SK-N-SH treated with all-trans-retinoic acid at 6 μM for 48 hours (cell line): ENCODE data around the gene ZFYVE28.

ENCODE experiments used
- ATAC-seq: fragments of 200-7000 bp; cut with Tn5 transposase; 3 replicates; pipeline ENCODE4 v1.9.1; 2020; ENCODE audit warnings: mild to moderate bottlenecking, moderate library complexity
- CSDC2 ChIP-seq: fragments of 250-450 bp; sonication (Bioruptor Pico); IDR thresholded peaks from 2 replicates; pipeline ENCODE4 v1.5.0; 2020; ENCODE audit warnings: mild to moderate bottlenecking, moderate library complexity
- ESRRG ChIP-seq: fragments of 250-450 bp; sonication (Bioruptor Pico); IDR thresholded peaks from 2 replicates; pipeline ENCODE4 v1.6.1; 2021; ENCODE audit warnings: mild to moderate bottlenecking
- GLIS3 ChIP-seq: fragments of 250-450 bp; sonication (Bioruptor Pico); IDR thresholded peaks from 2 replicates; pipeline ENCODE4 v1.5.0; 2020; ENCODE audit warnings: mild to moderate bottlenecking, moderate library complexity
- ISL1 ChIP-seq: fragments of 250-450 bp; sonication (Bioruptor Pico); IDR thresholded peaks from 2 replicates; pipeline ENCODE4 v2.1.2; 2022; ENCODE audit warnings: mild to moderate bottlenecking, moderate library complexity
- OSR1 ChIP-seq: fragments of 250-450 bp; sonication (Bioruptor Pico); IDR thresholded peaks from 2 replicates; pipeline ENCODE4 v1.8.0; 2022; ENCODE audit warnings: moderate library complexity, mild to moderate bottlenecking, inconsistent platforms
- PPARA ChIP-seq: fragments of 250-450 bp; sonication (Bioruptor Pico); IDR thresholded peaks from 2 replicates; pipeline ENCODE4 v1.5.0; 2020; ENCODE audit warnings: mild to moderate bottlenecking, borderline replicate concordance
- RARB ChIP-seq: fragments of 250-450 bp; sonication (Bioruptor Pico); IDR thresholded peaks from 2 replicates; pipeline ENCODE4 v1.8.0; 2021; ENCODE audit warnings: mild to moderate bottlenecking, moderate library complexity
- SNAI2 ChIP-seq: fragments of 250-450 bp; sonication (Bioruptor Pico); IDR thresholded peaks from 2 replicates; pipeline ENCODE4 v1.5.0; 2020; ENCODE audit warnings: mild to moderate bottlenecking, moderate library complexity
- TCF4 ChIP-seq: fragments of 250-450 bp; sonication (Bioruptor Pico); IDR thresholded peaks from 2 replicates; pipeline ENCODE4 v1.8.0; 2021; ENCODE audit warnings: mild to moderate bottlenecking, moderate library complexity, borderline replicate concordance
- TOX ChIP-seq: fragments of 250-450 bp; sonication (Bioruptor Pico); IDR thresholded peaks from 2 replicates; pipeline ENCODE4 v1.8.0; 2021; ENCODE audit warnings: mild to moderate bottlenecking, moderate library complexity, borderline replicate concordance
- ZC3H10 ChIP-seq: fragments of 250-450 bp; sonication (Bioruptor Pico); IDR thresholded peaks from 2 replicates; pipeline ENCODE4 v1.5.1; 2021; ENCODE audit warnings: mild to moderate bottlenecking, moderate library complexity
- ZFP3 ChIP-seq: fragments of 250-450 bp; sonication (Bioruptor Pico); IDR thresholded peaks from 2 replicates; pipeline ENCODE4 v1.5.0; 2020; ENCODE audit warnings: mild to moderate bottlenecking, moderate library complexity
- ZFP30 ChIP-seq: fragments of 450-650 bp; formaldehyde crosslinking; IDR thresholded peaks from 2 replicates; pipeline ENCODE4 v1.5.0; 2022; ENCODE audit warnings: mild to moderate bottlenecking, moderate library complexity
- ZNF565 ChIP-seq: fragments of 450-650 bp; formaldehyde crosslinking; conservative IDR thresholded peaks from 2 replicates; pipeline ENCODE4 v1.5.0; 2020; ENCODE audit warnings: low read depth, mild to moderate bottlenecking, moderate library complexity
- ZNF70 ChIP-seq: fragments of 450-650 bp; formaldehyde crosslinking; IDR thresholded peaks from 2 replicates; pipeline ENCODE4 v1.5.0; 2020; ENCODE audit warnings: mild to moderate bottlenecking, moderate library complexity
- ZNF8 ChIP-seq: fragments of 450-650 bp; formaldehyde crosslinking; IDR thresholded peaks from 2 replicates; pipeline ENCODE4 v1.5.0; 2020; ENCODE audit warnings: mild to moderate bottlenecking, moderate library complexity
- TF ChIP-seq, protein P1 (sequence below): fragments of 250-450 bp; sonication (Bioruptor Pico); IDR thresholded peaks from 2 replicates; pipeline ENCODE4 v1.8.0; 2020; ENCODE audit warnings: mild to moderate bottlenecking, moderate library complexity, borderline replicate concordance
- TF ChIP-seq, protein P2 (sequence below): fragments of 250-450 bp; sonication (Bioruptor Pico); IDR thresholded peaks from 2 replicates; pipeline ENCODE4 v1.5.1; 2021; ENCODE audit warnings: mild to moderate bottlenecking, moderate library complexity
- TF ChIP-seq, protein P3 (sequence below): fragments of 250-450 bp; sonication (Bioruptor Pico); IDR thresholded peaks from 2 replicates; pipeline ENCODE4 v1.8.0; 2021; ENCODE audit warnings: low read depth, mild to moderate bottlenecking, moderate library complexity, borderline replicate concordance

The ZFYVE28 gene

DNA sequence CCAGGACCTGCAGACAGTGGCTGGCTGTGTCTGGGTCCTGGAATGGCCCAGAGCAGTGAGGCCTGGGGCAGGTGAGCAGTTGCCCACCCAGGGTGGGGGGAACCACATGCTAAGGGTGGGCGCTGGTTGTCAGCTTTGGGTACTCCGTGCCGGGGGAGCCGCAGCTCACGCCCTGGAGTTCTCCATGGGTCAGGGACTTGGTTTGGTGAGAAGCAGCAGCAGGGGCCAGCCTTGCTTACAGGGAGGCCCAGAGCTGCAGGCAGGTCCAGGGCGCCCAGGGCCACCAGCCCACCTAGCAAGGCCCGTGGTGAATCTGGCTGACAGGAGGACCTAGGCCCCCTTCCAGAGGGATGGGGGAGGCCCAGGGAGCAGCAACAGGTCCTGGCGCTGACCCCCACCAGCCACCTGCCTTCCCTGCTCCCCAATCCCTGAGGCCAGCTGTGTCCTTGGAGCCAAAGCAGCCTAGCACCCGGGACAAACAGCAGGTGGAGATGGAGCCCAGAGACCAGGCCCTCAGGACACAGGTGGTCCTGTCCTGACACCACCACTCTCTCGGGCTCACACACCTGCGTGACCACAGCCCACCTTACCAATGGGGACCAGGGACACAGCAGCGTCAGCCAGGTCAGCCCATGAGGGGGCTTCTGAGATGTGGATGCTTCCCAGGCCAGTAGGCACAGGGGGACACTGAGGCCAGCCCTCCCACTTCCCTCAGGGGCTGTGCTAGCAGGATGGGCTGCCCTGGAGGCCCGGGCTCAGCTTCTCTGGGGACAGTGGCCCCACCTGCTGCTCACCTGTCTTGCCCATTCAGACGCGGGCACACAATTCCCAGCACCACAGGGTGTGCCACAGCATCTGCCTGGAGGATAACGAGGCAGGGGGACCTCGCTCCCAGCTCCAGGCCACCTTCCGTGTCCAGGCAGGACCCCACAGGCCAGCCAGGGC lies 160.1 kb downstream of the ZFYVE28 start:
- ATAC-seq, result no peak
- TF ChIP-seq, protein P1, sequence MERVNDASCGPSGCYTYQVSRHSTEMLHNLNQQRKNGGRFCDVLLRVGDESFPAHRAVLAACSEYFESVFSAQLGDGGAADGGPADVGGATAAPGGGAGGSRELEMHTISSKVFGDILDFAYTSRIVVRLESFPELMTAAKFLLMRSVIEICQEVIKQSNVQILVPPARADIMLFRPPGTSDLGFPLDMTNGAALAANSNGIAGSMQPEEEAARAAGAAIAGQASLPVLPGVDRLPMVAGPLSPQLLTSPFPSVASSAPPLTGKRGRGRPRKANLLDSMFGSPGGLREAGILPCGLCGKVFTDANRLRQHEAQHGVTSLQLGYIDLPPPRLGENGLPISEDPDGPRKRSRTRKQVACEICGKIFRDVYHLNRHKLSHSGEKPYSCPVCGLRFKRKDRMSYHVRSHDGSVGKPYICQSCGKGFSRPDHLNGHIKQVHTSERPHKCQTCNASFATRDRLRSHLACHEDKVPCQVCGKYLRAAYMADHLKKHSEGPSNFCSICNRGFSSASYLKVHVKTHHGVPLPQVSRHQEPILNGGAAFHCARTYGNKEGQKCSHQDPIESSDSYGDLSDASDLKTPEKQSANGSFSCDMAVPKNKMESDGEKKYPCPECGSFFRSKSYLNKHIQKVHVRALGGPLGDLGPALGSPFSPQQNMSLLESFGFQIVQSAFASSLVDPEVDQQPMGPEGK (CRISPR knock-in tag), result no peak
- TF ChIP-seq ZNF565 (no peak), PPARA (no peak), SNAI2 (CRISPR knock-in tag) (no peak)

DNA sequence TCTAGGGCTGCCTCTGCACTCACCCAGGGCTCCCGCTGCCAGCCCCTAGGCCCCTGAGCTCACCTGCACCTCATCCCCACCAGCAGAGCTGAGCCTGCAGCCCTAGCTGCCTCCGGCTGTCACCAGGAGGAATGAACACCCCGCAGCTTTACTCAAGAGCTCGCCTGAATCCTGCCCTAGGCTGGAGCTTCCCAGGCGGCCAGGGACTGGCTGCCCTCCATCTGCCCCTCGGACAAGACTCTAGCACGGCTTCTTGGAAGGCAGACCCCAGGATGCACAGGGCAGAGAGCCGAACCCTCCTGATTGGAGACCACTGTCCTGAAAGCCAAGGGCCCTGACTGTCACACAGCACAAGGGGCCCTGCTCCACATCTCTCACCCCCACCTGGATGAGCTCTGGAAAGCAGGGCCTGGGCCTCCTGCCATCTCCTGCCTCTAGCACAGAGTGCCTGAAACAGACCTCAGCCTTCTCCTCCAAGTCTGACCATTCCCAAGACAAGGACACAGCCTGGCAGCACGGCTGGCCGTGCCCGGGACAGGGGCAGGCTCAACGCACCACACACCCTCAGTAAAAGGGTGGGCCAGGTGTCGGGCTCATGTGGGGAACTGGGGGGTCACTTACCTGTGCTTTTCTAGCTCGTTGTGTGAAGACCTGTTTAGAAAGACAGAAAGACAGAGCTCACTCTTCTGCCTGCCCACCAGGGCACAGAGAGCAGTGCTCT lies 160.9 kb downstream of the ZFYVE28 start:
- ATAC-seq, result no peak
- no peak for TF ChIP-seq PPARA
- TF ChIP-seq, protein P2, sequence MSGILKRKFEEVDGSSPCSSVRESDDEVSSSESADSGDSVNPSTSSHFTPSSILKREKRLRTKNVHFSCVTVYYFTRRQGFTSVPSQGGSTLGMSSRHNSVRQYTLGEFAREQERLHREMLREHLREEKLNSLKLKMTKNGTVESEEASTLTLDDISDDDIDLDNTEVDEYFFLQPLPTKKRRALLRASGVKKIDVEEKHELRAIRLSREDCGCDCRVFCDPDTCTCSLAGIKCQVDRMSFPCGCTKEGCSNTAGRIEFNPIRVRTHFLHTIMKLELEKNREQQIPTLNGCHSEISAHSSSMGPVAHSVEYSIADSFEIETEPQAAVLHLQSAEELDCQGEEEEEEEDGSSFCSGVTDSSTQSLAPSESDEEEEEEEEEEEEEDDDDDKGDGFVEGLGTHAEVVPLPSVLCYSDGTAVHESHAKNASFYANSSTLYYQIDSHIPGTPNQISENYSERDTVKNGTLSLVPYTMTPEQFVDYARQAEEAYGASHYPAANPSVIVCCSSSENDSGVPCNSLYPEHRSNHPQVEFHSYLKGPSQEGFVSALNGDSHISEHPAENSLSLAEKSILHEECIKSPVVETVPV, result no peak
- TF ChIP-seq ZNF8 (CRISPR knock-in tag), result no peak
- TF ChIP-seq, protein P3, sequence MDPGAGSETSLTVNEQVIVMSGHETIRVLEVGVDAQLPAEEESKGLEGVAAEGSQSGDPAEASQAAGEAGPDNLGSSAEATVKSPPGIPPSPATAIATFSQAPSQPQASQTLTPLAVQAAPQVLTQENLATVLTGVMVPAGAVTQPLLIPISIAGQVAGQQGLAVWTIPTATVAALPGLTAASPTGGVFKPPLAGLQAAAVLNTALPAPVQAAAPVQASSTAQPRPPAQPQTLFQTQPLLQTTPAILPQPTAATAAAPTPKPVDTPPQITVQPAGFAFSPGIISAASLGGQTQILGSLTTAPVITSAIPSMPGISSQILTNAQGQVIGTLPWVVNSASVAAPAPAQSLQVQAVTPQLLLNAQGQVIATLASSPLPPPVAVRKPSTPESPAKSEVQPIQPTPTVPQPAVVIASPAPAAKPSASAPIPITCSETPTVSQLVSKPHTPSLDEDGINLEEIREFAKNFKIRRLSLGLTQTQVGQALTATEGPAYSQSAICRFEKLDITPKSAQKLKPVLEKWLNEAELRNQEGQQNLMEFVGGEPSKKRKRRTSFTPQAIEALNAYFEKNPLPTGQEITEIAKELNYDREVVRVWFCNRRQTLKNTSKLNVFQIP (CRISPR knock-in tag), result no peak
- no peak for TF ChIP-seq CSDC2 (CRISPR knock-in tag)
- TF ChIP-seq ZNF565, result no peak
- no peak for TF ChIP-seq ZFP3 (CRISPR knock-in tag)
- TF ChIP-seq ZFP30 (CRISPR knock-in tag), result no peak
- TF ChIP-seq GLIS3 (CRISPR knock-in tag), result no peak
- TF ChIP-seq ZNF70 (CRISPR knock-in tag), result no peak
- TF ChIP-seq ISL1 (CRISPR knock-in tag), result no peak
- no peak for TF ChIP-seq ZC3H10 (CRISPR knock-in tag)
- TF ChIP-seq, protein P1 (CRISPR knock-in tag), result no peak
- no peak for TF ChIP-seq TOX (CRISPR knock-in tag)
- no peak for TF ChIP-seq TCF4 (CRISPR knock-in tag)
- TF ChIP-seq SNAI2 (CRISPR knock-in tag), result no peak
- no peak for TF ChIP-seq OSR1
- TF ChIP-seq ESRRG (CRISPR knock-in tag), result no peak
- no peak for TF ChIP-seq RARB (CRISPR knock-in tag)

DNA sequence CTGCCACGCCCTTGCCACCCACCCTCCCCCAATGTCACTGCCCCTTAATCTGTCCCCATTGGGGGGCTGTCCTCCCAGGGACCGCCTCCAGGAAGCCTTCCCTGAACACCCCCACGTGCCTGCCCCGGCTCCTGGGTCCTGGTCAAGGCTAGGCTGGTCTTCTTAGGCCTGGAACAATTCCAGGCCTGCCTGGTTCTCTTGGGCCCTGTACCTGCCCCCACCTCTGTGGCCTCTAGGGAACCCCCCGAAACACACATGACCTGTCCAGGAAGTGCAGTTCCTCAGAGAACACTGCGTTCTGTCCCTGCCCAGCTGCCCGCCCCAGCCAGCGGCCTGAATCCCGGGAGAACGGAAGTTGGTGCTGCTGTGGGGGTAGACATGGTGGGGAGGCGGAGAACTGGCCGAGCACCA lies 161.7 kb downstream of the ZFYVE28 start:
- no peak for ATAC-seq
- TF ChIP-seq PPARA (no peak), SNAI2 (CRISPR knock-in tag) (no peak)
- TF ChIP-seq, protein P1 (CRISPR knock-in tag), result no peak
